Colonic mucosa (tissue), 4 donors: ENCODE measurements around the gene VPS52. TPM values are rescaled to one million over a fixed set of nuclear protein-coding genes. Genes with fewer than 3 reads are reported as not detected.

Source experiments
- DNase-seq: peaks from one replicate; pipeline ENCODE4 v3.0.0-alpha.2; 2020
- H3K27ac ChIP-seq: fragments of 200-600 bp; one replicate; pipeline ENCODE4 v1.8.0; 2021
- H3K27me3 ChIP-seq: fragments of 200-600 bp; one replicate; pipeline ENCODE4 v1.8.0; 2021
- H3K36me3 ChIP-seq: fragments of 200-600 bp; one replicate; pipeline ENCODE4 v1.8.0; 2021
- H3K4me1 ChIP-seq: fragments of 200-600 bp; one replicate; pipeline ENCODE4 v1.8.0; 2021; ENCODE audit warnings: mild to moderate bottlenecking
- H3K4me3 ChIP-seq: fragments of 200-600 bp; one replicate; pipeline ENCODE4 v1.8.0; 2021
- H3K9ac ChIP-seq, 2 donors: one replicate each; pipeline ENCODE4 v1.7.0; 2013; ENCODE audit warnings: control low read depth in 2 of 2, low read depth in 2 of 2, low read length in 2 of 2
- H3K9me3 ChIP-seq: fragments of 200-600 bp; one replicate; pipeline ENCODE4 v1.8.0; 2021
- CTCF ChIP-seq: fragments of 200-600 bp; IDR thresholded peaks from one replicate; pipeline ENCODE4 v1.8.0; 2022; ENCODE audit warnings: antibody characterized with exemption, mild to moderate bottlenecking
- intact Hi-C: fragments of 100-400 bp; cut with DNase I; formaldehyde crosslinking; loops from one replicate; pipeline ENCODE4 v1.14.1; 2022
- microRNA-seq: library from miRNA; unstranded; fragments of <30 nt; microRNA quantifications from one replicate; pipeline ENCODE4, GENCODE V29; 2019
- total RNA-seq, 2 donors: library from RNA; stranded (reverse); fragmentation: NEBNext Ultra II Directional in 1 of 2; extraction: Animal tissue kit (Norgen Biotek cat#: 25700) in 1 of 2; gene quantifications; one replicate each; pipeline ENCODE4 v1.2.1, GENCODE V29; 2021
- donor health status: healthy.
- donor health status: DM: no; HTN: no; CAD: no.
- donor health status: DM: no; HTN: no; CAD: no.

VPS52 gene
- total RNA-seq, 2 donors from 2014 or later, result 48.4 to 73.2 TPM

- peak overlapping the region; percentile 75 for H3K4me3 ChIP-seq
- no peak for TF ChIP-seq CTCF
- DNase-seq, result no peak
- no peaks in the 10 kb centered on the region for H3K27me3 ChIP-seq
- H3K9ac ChIP-seq, result peak overlapping the region; percentile 81 to 93
- H3K36me3 ChIP-seq, result no peaks in the 10 kb centered on the region
- H3K4me1 ChIP-seq, result peaks cover 15% of the 10 kb centered on the region
- H3K9me3 ChIP-seq, result no peaks in the 10 kb centered on the region
- H3K27ac ChIP-seq, result peak overlapping the region; percentile 94
- intact Hi-C loops, result no loop called here
Observed at GRCh38 chr6:33201935-33202334, 69.7 kb downstream of the VPS52 start.

GRCh38 chr6:33201147-33201545 lies 70.5 kb downstream of the VPS52 start:
- peak overlapping the region; percentile 94 for H3K27ac ChIP-seq
- H3K36me3 ChIP-seq, result no peaks in the 10 kb centered on the region
- H3K4me3 ChIP-seq, result peak overlapping the region; percentile 75
- DNase-seq, result no peak
- peaks cover 15% of the 10 kb centered on the region for H3K4me1 ChIP-seq
- peak overlapping the region; percentile 81 to 93 for H3K9ac ChIP-seq
- no peaks in the 10 kb centered on the region for H3K9me3 ChIP-seq
- intact Hi-C loops, result no loop called here
- H3K27me3 ChIP-seq, result no peaks in the 10 kb centered on the region
- TF ChIP-seq CTCF, result no peak

Small RNAs within 50 kb of the gene (microRNA-seq; reads per million reads assigned to microRNA genes)
- gene MIR219A1 (3.3 reads per million), gene MIR6834 (not detected), gene MIR6873 (not detected)

Other genes with a start within 250 kb of the VPS52 start
- gene HLA-DPA1, start 198.2 kb downstream of the VPS52 start, total RNA-seq, result 10 to 100 TPM; 18.7 to 58.7 TPM
- 10 to 100 TPM; 21.3 to 53.5 TPM for gene HLA-DPB1, start 195.9 kb downstream of the VPS52 start, total RNA-seq
- gene COL11A2, start 79.4 kb downstream of the VPS52 start, total RNA-seq, result under 1 TPM; 0.13 to 0.44 TPM
- gene RXRB, start 71.2 kb downstream of the VPS52 start, total RNA-seq, result 10 to 100 TPM; 33.4 to 36.3 TPM
- gene SLC39A7, start 71.0 kb downstream of the VPS52 start, total RNA-seq, result 100 to 1,000 TPM; 170 to 212 TPM
- gene HSD17B8, start 67.2 kb downstream of the VPS52 start, total RNA-seq, result 10 to 100 TPM; 13.0 to 23.7 TPM
- gene RING1, start 63.4 kb downstream of the VPS52 start, total RNA-seq, result 10 to 100 TPM; 24.8 to 30.9 TPM
- 1,000 to 10,000 TPM; 1,996 to 2,041 TPM for gene RPS18, start 199 bp upstream of the VPS52 start, total RNA-seq
- gene B3GALT4, start 5.2 kb upstream of the VPS52 start, total RNA-seq, result 10 to 100 TPM; 22.0 to 26.4 TPM
- 10 to 100 TPM; 25.7 to 51.7 TPM for gene WDR46, start 17.4 kb upstream of the VPS52 start, total RNA-seq
- gene PFDN6, start 17.7 kb upstream of the VPS52 start, total RNA-seq, result 10 to 100 TPM; 36.5 to 77.0 TPM
- gene RGL2, start 27.1 kb upstream of the VPS52 start, total RNA-seq, result 10 to 100 TPM; 29.9 to 34.7 TPM
- gene TAPBP, start 42.2 kb upstream of the VPS52 start, total RNA-seq, result 100 to 1,000 TPM; 204 to 235 TPM
- gene ZBTB22, start 45.9 kb upstream of the VPS52 start, total RNA-seq, result 10 to 100 TPM; 12.4 to 16.9 TPM
- gene DAXX, start 51.1 kb upstream of the VPS52 start, total RNA-seq, result 10 to 100 TPM; 38.7 to 46.7 TPM
- gene KIFC1, start 119.9 kb upstream of the VPS52 start, total RNA-seq, result 10 to 100 TPM; 15.8 to 74.6 TPM
- 10 to 100 TPM; 21.9 to 39.5 TPM for gene PHF1, start 139.1 kb upstream of the VPS52 start, total RNA-seq
- 100 to 1,000 TPM; 145 to 172 TPM for gene CUTA, start 146.2 kb upstream of the VPS52 start, total RNA-seq
- 10 to 100 TPM in 1 of 2 donors, 1 to 10 TPM in 1; 5.3 to 10.4 TPM for gene SYNGAP1, start 148.2 kb upstream of the VPS52 start, total RNA-seq
- gene ZBTB9, start 182.7 kb upstream of the VPS52 start, total RNA-seq, result 1 to 10 TPM; 4.8 to 8.1 TPM